T-cell (primary cell): ENCODE results near the gene FLNB. TPM values are rescaled to one million over a fixed set of nuclear protein-coding genes. Genes with fewer than 3 reads are reported as not detected.

Source experiments
- ATAC-seq, 4 experiments: fragments of 200-7000 bp in 3 of 4; fragments of 150-1000 bp in 1 of 4; cut with Tn5 transposase; replicated peaks in 1 of 4; 1 replicate in 3 of 4; 2 replicates in 1 of 4; pipeline ENCODE4 v1.10.0; 2021; ENCODE audit warnings: moderate library complexity in 3 of 4, mild to moderate bottlenecking in 2 of 4, moderate number of reproducible peaks in 1 of 4
- CTCF ChIA-PET, 2 donors: fragments of 300-600 bp; sonication (Branson Sonifier 250); formaldehyde crosslinking; loops; one replicate each; lab custom pipeline; 2022; ENCODE audit warnings: antibody characterized with exemption in 2 of 2; lab: Charles Lee
- POLR2A ChIA-PET, 2 donors: fragments of 300-600 bp; sonication (Branson Sonifier 250); formaldehyde crosslinking; loops; one replicate each; lab custom pipeline; 2022; ENCODE audit warnings: antibody characterized with exemption in 2 of 2; lab: Charles Lee
- DNase-seq, 35 experiments: peaks; one replicate each; pipeline versions ENCODE4 v3.0.0 to v3.0.0-alpha.2; 2013 to 2023
- H3K27ac ChIP-seq: one replicate; pipeline ENCODE4 v1.5.1; 2013; ENCODE audit warnings: low read length
- H3K27me3 ChIP-seq, 2 experiments: replicated peaks in 1 of 2; 1 replicate in 1 of 2; 2 replicates in 1 of 2; pipeline versions ENCODE4 v1.6.1 to v1.7.0; 2013; ENCODE audit warnings: low read length in 1 of 2, mixed read lengths in 1 of 2; ENCODE audit not compliant: control insufficient read depth in 2 of 2, insufficient read depth in 2 of 2; ENCODE audit errors: extremely low read depth in 1 of 2
- H3K36me3 ChIP-seq, 2 donors: 1 replicate in 1 of 2; 2 replicates in 1 of 2; pipeline versions ENCODE4 v1.6.1 to v1.7.0; 2013; ENCODE audit warnings: low read length in 1 of 2; ENCODE audit not compliant: control insufficient read depth in 2 of 2, insufficient read depth in 1 of 2; ENCODE audit errors: extremely low read depth in 1 of 2
- H3K4me1 ChIP-seq, 2 experiments: 1 replicate in 1 of 2; 2 replicates in 1 of 2; pipeline versions ENCODE4 v1.6.1 to v1.7.0; 2013; ENCODE audit warnings: low read length in 2 of 2, mixed read lengths in 1 of 2; ENCODE audit not compliant: insufficient read depth in 2 of 2, control insufficient read depth in 1 of 2; ENCODE audit errors: extremely low read depth in 1 of 2
- H3K4me3 ChIP-seq, 2 donors: 1 replicate in 1 of 2; 2 replicates in 1 of 2; pipeline versions ENCODE4 v1.5.1 to v1.7.0; 2013; ENCODE audit warnings: mild to moderate bottlenecking in 2 of 2, low read length in 1 of 2, moderate library complexity in 1 of 2; ENCODE audit not compliant: control insufficient read depth in 1 of 2; ENCODE audit errors: extremely low read depth in 1 of 2
- H3K9me3 ChIP-seq: 2 replicates; pipeline ENCODE4 v1.7.0; 2013
- H3K27ac Mint-ChIP-seq, 2 donors: one replicate each; pipeline ENCODE4 v1.8.0; 2020 to 2021; ENCODE audit warnings: mild to moderate bottlenecking in 2 of 2, mixed read lengths in 2 of 2
- H3K27me3 Mint-ChIP-seq, 2 donors: one replicate each; pipeline ENCODE4 v1.8.0; 2021 to 2022; ENCODE audit warnings: mixed read lengths in 2 of 2
- H3K36me3 Mint-ChIP-seq: one replicate; pipeline ENCODE4 v1.8.0; 2021; ENCODE audit warnings: mixed read lengths
- H3K4me1 Mint-ChIP-seq, 3 donors: one replicate each; pipeline ENCODE4 v1.8.0; 2020 to 2022; ENCODE audit warnings: mixed read lengths in 3 of 3, mild to moderate bottlenecking in 1 of 3
- H3K4me3 Mint-ChIP-seq, 3 donors: one replicate each; pipeline ENCODE4 v1.8.0; 2020 to 2022; ENCODE audit warnings: mild to moderate bottlenecking in 3 of 3, mixed read lengths in 3 of 3, moderate library complexity in 3 of 3
- H3K9me3 Mint-ChIP-seq, 3 donors: one replicate each; pipeline ENCODE4 v1.8.0; 2020 to 2022; ENCODE audit warnings: mixed read lengths in 3 of 3
- WGBS: methylation state at CpG from one replicate; pipeline ENCODE4 v1.1.5; 2013; ENCODE audit warnings: missing lambda C conversion rate; ENCODE audit not compliant: insufficient coverage; 5-methylcytosine and 5-hydroxymethylcytosine counted together
- total RNA-seq, 35 experiments: library from RNA in 6 of 35; stranded (reverse) in 6 of 35; fragments of 120-200 nt in 1 of 35; gene quantifications; one replicate each; pipeline versions ENCODE4 v1.2.1 to v1.2.4 and lab custom pipeline; 2013 to 2026

FLNB gene
- total RNA-seq, 5 donors from 2014 or later (not counting 1 experiment from before 2014, with no cell fraction given), result 37.0 to 79.7 (median 39.4) TPM

- H3K4me3 ChIP-seq, result no peak overlapping the region
- no peak overlapping the region for H3K27ac ChIP-seq
- ATAC-seq, result no peak
- Mint-ChIP-seq H3K36me3 (no peaks in the 10 kb centered on the region), H3K4me3 (no peak overlapping the region), H3K9me3 (no peaks in the 10 kb centered on the region), H3K27ac (no peak overlapping the region), H3K27me3 (no peaks in the 10 kb centered on the region), H3K4me1 (peaks cover under 1 to 3% (median 3%) of the 10 kb centered on the region in 3 donors)
- no peak for DNase-seq
- H3K36me3 ChIP-seq, result no peaks in the 10 kb centered on the region
- CTCF ChIA-PET, result interaction anchor here in 1 of 2 donors (0.9 kb wide), 1 partner anchor 10 kb away, joined by 3 read pairs; no protein-coding TSS in a partner anchor
- no peaks in the 10 kb centered on the region for H3K9me3 ChIP-seq
- WGBS, result 85% methylated on average over 10 of the region's 12 CpGs
- peaks cover 0 to 8% of the 10 kb centered on the region in 2 experiments for H3K4me1 ChIP-seq
- POLR2A ChIA-PET, result no interaction called here
- peaks cover 0 to 2% of the 10 kb centered on the region in 2 experiments for H3K27me3 ChIP-seq
Observed at GRCh38 chr3:58183891-58184290, 175.7 kb downstream of the FLNB start.

- Mint-ChIP-seq H3K27me3 (no peaks in the 10 kb centered on the region), H3K4me1 (peaks cover 0 to 2% (median 2%) of the 10 kb centered on the region in 3 donors), H3K9me3 (no peaks in the 10 kb centered on the region), H3K4me3 (no peak overlapping the region), H3K27ac (no peak overlapping the region), H3K36me3 (no peaks in the 10 kb centered on the region)
- ATAC-seq (no peak), DNase-seq (no peak)
- POLR2A ChIA-PET, result interaction anchor here in 1 of 2 donors (0.6 kb wide), 1 partner anchor 298 kb away, joined by 6 read pairs; no protein-coding TSS in a partner anchor
- Histone ChIP-seq H3K27me3 (peaks cover 0 to 2% of the 10 kb centered on the region in 2 experiments), H3K9me3 (no peaks in the 10 kb centered on the region), H3K4me1 (peaks cover 0 to 5% of the 10 kb centered on the region in 2 experiments), H3K4me3 (no peak overlapping the region), H3K27ac (no peak overlapping the region), H3K36me3 (no peaks in the 10 kb centered on the region)
- CTCF ChIA-PET, result interaction anchor here in 1 of 2 donors (0.9 kb wide), 1 partner anchor 122 kb away, joined by 3 read pairs; the partner anchor contains the start of genes HTD2 and RPP14
- 95% methylated on average over 3 of the region's 11 CpGs for WGBS
Observed at GRCh38 chr3:58184309-58184981, 176.2 kb downstream of the FLNB start.

GRCh38 chr3:58184982-58185360 lies 176.7 kb downstream of the FLNB start:
- Histone ChIP-seq H3K9me3 (no peaks in the 10 kb centered on the region), H3K36me3 (no peaks in the 10 kb centered on the region), H3K4me3 (no peak overlapping the region), H3K27ac (no peak overlapping the region), H3K4me1 (peaks cover 0 to 5% of the 10 kb centered on the region in 2 experiments), H3K27me3 (peaks cover 0 to 2% of the 10 kb centered on the region in 2 experiments)
- CTCF ChIA-PET, result interaction anchor here in 1 of 2 donors (0.9 kb wide), 1 partner anchor 121 kb away, joined by 3 read pairs; the partner anchor contains the start of genes HTD2 and RPP14
- ATAC-seq (no peak), DNase-seq (no peak)
- H3K4me3 Mint-ChIP-seq, result no peak overlapping the region
- POLR2A ChIA-PET, result interaction anchor here in 1 of 2 donors (0.6 kb wide), 1 partner anchor 299 kb away, joined by 6 read pairs; no protein-coding TSS in a partner anchor
- no peak overlapping the region for H3K27ac Mint-ChIP-seq
- H3K27me3 Mint-ChIP-seq, result no peaks in the 10 kb centered on the region
- H3K4me1 Mint-ChIP-seq, result peaks cover 0 to 2% (median 2%) of the 10 kb centered on the region in 3 donors
- H3K36me3 Mint-ChIP-seq, result no peaks in the 10 kb centered on the region
- 82% methylated on average over 7 of the region's 7 CpGs for WGBS
- H3K9me3 Mint-ChIP-seq, result no peaks in the 10 kb centered on the region

- no peaks in the 10 kb centered on the region for H3K36me3 Mint-ChIP-seq
- Histone ChIP-seq H3K27me3 (peaks cover 0 to 2% of the 10 kb centered on the region in 2 experiments), H3K4me1 (peaks cover 0 to 5% of the 10 kb centered on the region in 2 experiments), H3K9me3 (no peaks in the 10 kb centered on the region), H3K36me3 (no peaks in the 10 kb centered on the region), H3K27ac (no peak overlapping the region), H3K4me3 (no peak overlapping the region)
- no peaks in the 10 kb centered on the region for H3K9me3 Mint-ChIP-seq
- 96% methylated on average over 4 of the region's 6 CpGs for WGBS
- H3K27ac Mint-ChIP-seq, result no peak overlapping the region
- CTCF ChIA-PET, result interaction anchor here (0.6 to 2.0 kb wide), 19 partner anchors 9 to 1407 kb away, joined by 3 to 14 read pairs (median 4); partner anchors contain the start of genes HTD2 (in 1 of the 2) and RPP14 (in 1 of the 2)
- H3K4me1 Mint-ChIP-seq, result peaks cover 0 to 2% (median 2%) of the 10 kb centered on the region in 3 donors
- H3K27me3 Mint-ChIP-seq, result no peaks in the 10 kb centered on the region
- no peak overlapping the region for H3K4me3 Mint-ChIP-seq
- ATAC-seq, result no peak
- DNase-seq, result no peak
- POLR2A ChIA-PET, result interaction anchor here in 1 of 2 donors (0.5 kb wide), 1 partner anchor 29 kb away, joined by 3 read pairs; no protein-coding TSS in a partner anchor
Observed at GRCh38 chr3:58188173-58188564, 179.9 kb downstream of the FLNB start.

- POLR2A ChIA-PET, result no interaction called here
- no peaks in the 10 kb centered on the region for H3K36me3 ChIP-seq
- Mint-ChIP-seq H3K36me3 (no peaks in the 10 kb centered on the region), H3K4me1 (peaks cover 0 to 2% (median 2%) of the 10 kb centered on the region in 3 donors), H3K4me3 (no peak overlapping the region), H3K27ac (no peak overlapping the region), H3K9me3 (no peaks in the 10 kb centered on the region), H3K27me3 (no peaks in the 10 kb centered on the region)
- H3K27me3 ChIP-seq, result peaks cover 0 to 2% of the 10 kb centered on the region in 2 experiments
- H3K9me3 ChIP-seq, result no peaks in the 10 kb centered on the region
- no peak overlapping the region for H3K27ac ChIP-seq
- CTCF ChIA-PET, result interaction anchor here (0.6 to 2.0 kb wide), 9 partner anchors 10 to 576 kb away, joined by 3 to 14 read pairs (median 4); partner anchors contain the start of gene DNASE1L3 (in 1 of the 2)
- ATAC-seq, result no peak
- no peak for DNase-seq
- H3K4me3 ChIP-seq, result no peak overlapping the region
- H3K4me1 ChIP-seq, result peaks cover 0 to 5% of the 10 kb centered on the region in 2 experiments
- 79% methylated on average over 5 of the region's 10 CpGs for WGBS
Observed at GRCh38 chr3:58188921-58189451, 180.8 kb downstream of the FLNB start.

GRCh38 chr3:58189691-58190090 lies 181.5 kb downstream of the FLNB start:
- Histone ChIP-seq H3K27me3 (peaks cover 0 to 2% of the 10 kb centered on the region in 2 experiments), H3K27ac (no peak overlapping the region), H3K36me3 (no peaks in the 10 kb centered on the region), H3K9me3 (no peaks in the 10 kb centered on the region), H3K4me3 (no peak overlapping the region), H3K4me1 (peaks cover 0 to 5% of the 10 kb centered on the region in 2 experiments)
- peaks cover 0 to 2% (median 2%) of the 10 kb centered on the region in 3 donors for H3K4me1 Mint-ChIP-seq
- ATAC-seq, result no peak
- ChIA-PET CTCF (interaction anchor here in 1 of 2 donors (0.9 kb wide), 1 partner anchor 12 kb away, joined by 3 read pairs; no protein-coding TSS in a partner anchor), POLR2A (no interaction called here)
- no peaks in the 10 kb centered on the region for H3K9me3 Mint-ChIP-seq
- H3K36me3 Mint-ChIP-seq, result no peaks in the 10 kb centered on the region
- no peak overlapping the region for H3K4me3 Mint-ChIP-seq
- no peaks in the 10 kb centered on the region for H3K27me3 Mint-ChIP-seq
- 77% methylated on average over 4 of the region's 5 CpGs for WGBS
- no peak for DNase-seq
- no peak overlapping the region for H3K27ac Mint-ChIP-seq
